NCI-H128 (cell line): ENCODE data around the gene ELOVL7.
"Not testable (repeated sequence)": the region's sequence is repeated elsewhere in the genome, so short reads cannot be mapped to it uniquely, and the experiment has no call there.

ENCODE experiments used
- DNase-seq: peaks from one replicate; lab custom pipeline; 2025; ENCODE audit not compliant: unreplicated experiment; lab: John Stamatoyannopoulos, UW

Gene ELOVL7

DNA sequence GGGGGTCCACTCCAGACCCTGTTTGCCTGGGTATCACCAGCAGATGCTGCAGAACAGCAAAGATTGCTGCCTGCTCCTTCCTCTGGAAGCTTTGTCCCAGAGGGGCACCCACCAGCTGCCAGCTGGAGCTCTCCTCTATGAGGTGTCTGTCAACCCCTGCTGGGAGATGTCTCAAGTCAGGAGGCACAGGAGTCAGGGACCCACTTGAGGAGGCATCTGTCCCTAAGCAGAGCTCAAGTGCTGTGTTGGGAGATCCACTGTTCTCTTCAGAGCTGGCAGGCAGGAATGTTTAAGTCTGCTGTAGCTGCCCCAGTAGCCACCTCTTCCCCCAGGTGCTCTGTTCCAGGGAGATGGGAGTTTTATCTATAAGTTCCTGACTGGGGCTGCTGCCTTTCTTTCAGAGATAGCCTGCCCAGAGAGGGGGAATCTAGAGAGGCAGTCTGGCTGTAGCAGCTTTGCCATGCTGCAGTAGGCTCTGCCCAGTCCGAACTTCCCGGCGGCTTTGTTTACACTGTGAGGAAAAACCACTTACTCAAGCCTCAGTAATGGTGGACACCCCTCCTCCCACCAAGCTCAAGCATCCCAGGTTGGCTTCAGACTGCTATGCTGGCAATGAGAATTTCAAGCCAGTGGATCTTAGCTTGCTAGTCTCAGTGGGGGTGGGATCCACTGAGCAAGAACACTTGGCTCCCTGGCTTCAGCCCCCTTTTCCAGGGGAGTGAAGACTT, 128.7 kb downstream of the ELOVL7 start:
- DNase-seq: not testable (repeated sequence)

DNA sequence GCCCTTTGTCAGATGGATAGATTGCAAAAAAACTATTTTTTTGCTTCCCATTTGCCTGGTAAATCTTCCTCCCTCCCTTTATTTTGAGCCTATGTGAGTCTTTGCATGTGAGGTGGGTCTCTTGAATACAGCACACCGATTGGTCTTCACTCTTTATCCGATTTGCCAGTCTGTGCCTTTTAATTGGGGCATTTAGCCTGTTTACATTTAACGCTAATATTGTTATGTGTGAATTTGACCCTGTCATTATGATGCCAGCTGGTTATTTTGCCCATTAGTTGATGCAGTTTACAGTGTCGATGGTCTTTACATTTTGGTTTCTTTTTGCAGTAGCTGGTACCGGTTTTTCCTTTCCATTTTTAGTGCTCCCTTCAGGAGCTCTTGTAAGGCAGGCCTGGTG, 131.1 kb downstream of the ELOVL7 start:
- DNase-seq: no peak

DNA sequence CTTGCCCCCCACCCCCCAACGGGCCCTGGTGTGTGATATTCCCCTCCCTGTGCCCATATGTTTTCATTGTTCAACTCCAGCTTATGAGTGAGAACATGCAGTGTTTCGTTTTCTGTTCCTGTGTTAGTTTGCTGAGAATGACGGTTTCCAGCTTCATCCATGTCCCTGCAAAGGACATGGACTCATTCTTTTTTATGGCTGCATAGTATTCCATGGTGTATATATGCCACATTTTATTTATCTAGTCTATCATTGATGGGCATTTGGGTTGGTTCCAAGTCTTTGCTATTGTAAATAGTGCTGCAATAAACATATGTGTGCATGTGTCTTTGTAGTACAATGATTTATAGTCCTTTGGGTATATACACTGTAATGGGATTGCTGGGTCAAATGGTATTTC, 132.2 kb downstream of the ELOVL7 start:
- DNase-seq: not testable (repeated sequence)

DNA sequence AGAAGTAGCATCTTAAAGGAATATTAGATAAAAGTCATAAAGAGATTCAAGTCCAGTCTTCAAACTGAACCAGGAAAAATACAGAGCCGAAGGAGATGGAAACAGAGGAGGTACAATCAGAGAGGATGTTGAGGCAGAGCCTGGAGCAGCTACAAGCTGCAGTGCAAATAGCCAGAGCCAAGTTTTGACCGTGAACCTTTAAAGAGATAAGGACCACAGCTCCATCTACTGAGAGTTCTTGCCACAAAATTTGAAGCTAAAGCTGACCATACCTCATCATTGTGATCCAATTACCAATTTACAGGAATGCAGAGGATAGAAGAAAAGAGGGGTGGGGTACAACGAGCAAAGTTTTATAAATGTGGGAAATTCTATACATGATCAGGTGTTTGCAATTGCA, 133.7 kb downstream of the ELOVL7 start:
- no peak for DNase-seq

DNA sequence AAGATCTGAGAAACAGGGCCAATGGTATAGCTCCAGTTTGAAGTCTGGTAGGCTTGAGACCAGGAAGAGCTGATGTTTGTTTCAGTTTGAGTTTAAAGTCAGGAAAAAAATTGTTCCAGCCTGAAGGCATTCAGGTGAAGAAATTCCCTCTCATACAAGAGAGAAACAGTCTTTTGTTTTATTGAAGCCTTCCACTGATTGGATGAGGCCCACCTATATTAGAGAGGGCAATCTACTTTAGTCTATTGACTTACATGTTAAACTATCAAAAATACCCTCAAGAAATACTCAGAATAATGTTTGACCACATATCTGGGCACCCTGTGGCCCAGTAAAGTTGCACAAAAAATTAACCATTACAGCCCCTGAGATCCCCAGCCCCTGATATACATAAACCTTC, 138.9 kb downstream of the ELOVL7 start:
- no peak for DNase-seq

DNA sequence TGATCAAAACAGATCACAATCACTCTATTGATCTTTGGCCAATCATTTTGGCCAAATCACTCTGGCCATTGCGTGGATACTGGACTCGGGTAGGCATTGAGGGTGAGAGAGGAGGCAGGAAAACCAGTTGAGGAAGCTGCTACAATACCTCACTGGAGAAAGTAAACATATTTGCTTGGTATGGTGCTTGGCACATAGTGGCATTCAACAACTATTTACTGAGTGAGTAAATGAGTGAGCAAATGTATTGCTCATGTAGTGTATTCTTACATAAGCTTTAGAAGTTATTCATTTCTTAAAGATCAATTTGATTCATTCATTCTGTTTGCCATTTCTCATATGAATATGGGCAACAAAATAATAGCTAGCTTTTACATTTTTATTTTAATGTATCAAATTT, 140.1 kb downstream of the ELOVL7 start:
- DNase-seq: no peak
